Measurements from ENCODE around the gene CLIC6.

DNA sequence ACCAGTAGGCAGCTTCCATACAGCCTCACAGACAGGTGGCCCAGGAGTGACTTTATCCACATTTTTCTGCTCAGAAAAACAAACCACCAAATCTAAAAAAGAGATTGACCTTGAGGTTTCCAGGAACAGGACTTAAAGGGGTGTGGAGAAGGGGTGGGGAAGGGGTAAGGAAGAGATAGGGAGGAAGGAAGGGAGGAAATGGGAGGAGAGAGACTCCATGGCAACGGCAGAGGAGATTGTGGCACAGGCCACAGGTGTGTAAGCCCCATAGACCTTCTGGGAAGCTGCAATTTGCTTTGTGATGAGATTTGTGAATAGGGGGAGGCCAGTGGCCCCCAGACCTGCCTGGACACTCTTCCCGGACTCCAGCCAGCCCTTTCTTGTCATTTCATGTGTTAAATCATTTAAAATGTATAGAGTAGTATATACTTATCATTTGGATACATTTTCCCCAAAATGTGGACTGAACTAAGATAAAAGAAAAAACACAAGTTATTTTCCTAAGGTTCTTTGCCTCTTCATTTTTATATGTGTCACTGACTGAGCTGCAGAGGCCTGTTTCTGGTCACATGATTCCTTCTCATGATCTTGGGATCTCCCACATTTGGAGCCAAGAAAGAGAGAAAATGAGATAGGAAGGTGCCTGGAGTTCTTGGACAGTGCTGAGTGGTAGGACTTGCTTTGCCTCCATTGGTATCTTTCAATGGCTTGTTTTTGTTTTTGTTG is 55.5 kb downstream of the CLIC6 start:
- TF ChIP-seq NFIC (IDR thresholded peaks at IDR 0.05), result no peak
- TF ChIP-seq EP300 (IDR thresholded peaks at IDR 0.05; ENCODE audit: borderline replicate concordance), result no peak
- TF ChIP-seq TCF12 (IDR thresholded peaks at IDR 0.05; ENCODE audit: low read depth), result no peak
- no peak for TF ChIP-seq YY1 (IDR thresholded peaks at IDR 0.05; ENCODE audit: low read depth)
- no peak for TF ChIP-seq USF1 (IDR thresholded peaks at IDR 0.05)
